Thyroid gland (tissue), 4 donors: ENCODE measurements around the gene TSPAN32.

Experiments
- POLR2A ChIP-seq, 2 donors: fragments of 450-650 bp; IDR thresholded peaks; one replicate each; pipeline ENCODE4 v1.6.1; 2017; ENCODE audit warnings: antibody characterized with exemption in 2 of 2, mild to moderate bottlenecking in 2 of 2, moderate library complexity in 1 of 2
- TF ChIP-seq, protein P1 (sequence below), 6 experiments: fragments of 200-600 bp in 3 of 6; fragments of 450-650 bp in 3 of 6; sonication (generic) in 3 of 6; IDR thresholded peaks; one replicate each; pipeline ENCODE4 v1.5.1; 2016 to 2019; ENCODE audit warnings: antibody characterized with exemption in 6 of 6, mild to moderate bottlenecking in 2 of 6, inconsistent platforms in 1 of 6, moderate library complexity in 1 of 6

DNA sequence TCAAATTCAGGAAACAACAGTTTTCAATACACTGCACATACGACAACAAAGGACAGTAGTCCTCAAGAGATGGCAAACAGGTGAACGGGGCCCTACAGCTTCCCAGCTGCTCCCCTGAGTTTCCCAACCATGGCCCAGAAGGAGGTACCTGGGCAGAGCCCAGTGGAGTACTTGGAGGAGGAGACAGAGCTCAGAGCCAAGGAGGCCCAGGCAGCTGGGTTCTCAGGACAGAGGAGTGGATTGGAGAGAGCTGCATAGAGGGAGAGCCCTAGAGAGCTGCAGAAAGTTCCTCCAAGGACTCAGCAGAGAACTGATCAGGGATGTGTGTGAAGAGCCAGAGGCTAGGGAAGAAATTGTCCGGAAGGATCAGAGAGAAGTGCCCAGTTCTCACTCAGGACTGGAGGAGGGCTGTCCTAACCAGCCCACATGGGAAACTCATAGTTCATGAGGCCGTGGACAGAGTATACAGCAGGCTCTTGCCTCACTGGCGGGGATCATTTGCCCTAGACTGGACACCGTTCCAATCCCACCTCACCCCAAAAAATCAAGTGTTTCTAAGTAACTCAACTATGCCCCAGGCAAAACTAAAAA, 23.8 kb upstream of the TSPAN32 start:
- TF ChIP-seq, protein P1, sequence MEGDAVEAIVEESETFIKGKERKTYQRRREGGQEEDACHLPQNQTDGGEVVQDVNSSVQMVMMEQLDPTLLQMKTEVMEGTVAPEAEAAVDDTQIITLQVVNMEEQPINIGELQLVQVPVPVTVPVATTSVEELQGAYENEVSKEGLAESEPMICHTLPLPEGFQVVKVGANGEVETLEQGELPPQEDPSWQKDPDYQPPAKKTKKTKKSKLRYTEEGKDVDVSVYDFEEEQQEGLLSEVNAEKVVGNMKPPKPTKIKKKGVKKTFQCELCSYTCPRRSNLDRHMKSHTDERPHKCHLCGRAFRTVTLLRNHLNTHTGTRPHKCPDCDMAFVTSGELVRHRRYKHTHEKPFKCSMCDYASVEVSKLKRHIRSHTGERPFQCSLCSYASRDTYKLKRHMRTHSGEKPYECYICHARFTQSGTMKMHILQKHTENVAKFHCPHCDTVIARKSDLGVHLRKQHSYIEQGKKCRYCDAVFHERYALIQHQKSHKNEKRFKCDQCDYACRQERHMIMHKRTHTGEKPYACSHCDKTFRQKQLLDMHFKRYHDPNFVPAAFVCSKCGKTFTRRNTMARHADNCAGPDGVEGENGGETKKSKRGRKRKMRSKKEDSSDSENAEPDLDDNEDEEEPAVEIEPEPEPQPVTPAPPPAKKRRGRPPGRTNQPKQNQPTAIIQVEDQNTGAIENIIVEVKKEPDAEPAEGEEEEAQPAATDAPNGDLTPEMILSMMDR (IDR thresholded peaks at IDR 0.05) = no peak
- TF ChIP-seq POLR2A (IDR thresholded peaks at IDR 0.05) = no peak
